ENCODE data around the gene ACTA1.
"Not testable (repeated sequence)": the region's sequence is repeated elsewhere in the genome, so short reads cannot be mapped to it uniquely, and the experiment has no call there.

- not testable (repeated sequence) for TF ChIP-seq CTCF (IDR thresholded peaks at IDR 0.05; ENCODE audit: poor library complexity); EZH2 (IDR thresholded peaks at IDR 0.05; ENCODE audit: borderline replicate concordance)
Observed at GRCh38 chr1:229402329-229402728, 31.6 kb downstream of the ACTA1 start.

All from hepatocyte (in vitro differentiated cells).